ENCODE measurements around the gene ACSL3. TPM values are rescaled to one million over a fixed set of nuclear protein-coding genes. Genes with fewer than 3 reads are reported as not detected.

ACSL3 gene
- total and polyA plus RNA-seq, 2 donors (not counting 3 experiments of a cell fraction or from before 2014, with no cell fraction given): 58.7 to 139 TPM

DNA sequence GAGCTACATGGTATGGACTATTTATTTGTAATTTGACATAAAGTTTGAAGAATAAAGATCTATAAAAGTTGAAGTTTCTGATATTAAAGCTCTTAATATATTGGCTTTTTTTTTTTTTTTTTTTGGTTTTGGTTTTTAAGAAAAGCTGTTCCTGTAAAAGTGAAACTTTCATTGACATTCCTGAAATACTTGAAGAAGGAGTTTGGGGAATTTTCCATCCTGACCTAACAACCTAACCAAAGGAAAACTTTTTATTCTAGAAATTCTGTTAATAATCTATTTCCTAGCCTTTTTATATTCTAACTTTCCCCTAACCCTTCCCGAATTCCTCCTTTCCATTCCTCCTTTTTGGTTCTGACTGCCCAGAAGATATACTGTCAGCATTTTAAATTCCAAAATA, 83.7 kb downstream of the ACSL3 start:
- H4K20me1 ChIP-seq (replicated peaks; ENCODE audit: control insufficient read depth, extremely low read depth, insufficient read depth, low read length): peaks cover 4% of the 10 kb centered on the region
- no peaks in the 10 kb centered on the region for H3K36me3 ChIP-seq (ENCODE audit: control insufficient read depth in 2 of 2, extremely low read depth in 1 of 2, insufficient read depth in 2 of 2, low read length in 2 of 2)
- no peaks in the 10 kb centered on the region for H3K9me3 ChIP-seq (replicated peaks; ENCODE audit: control insufficient read depth, insufficient read depth, low read length)
- no TSS peak for BruUV-seq (replicated peaks)
- no peak overlapping the region for H3K4me2 ChIP-seq (ENCODE audit: insufficient read depth, low read length)
- H3K4me1 ChIP-seq (ENCODE audit: control insufficient read depth, extremely low read depth, insufficient read depth, low read length): no peaks in the 10 kb centered on the region
- dilution Hi-C loops (cut with MboI; ENCODE audit: extremely low pct_ligation_motif_present, low sequenced_read_pairs) (no loop called here), intact Hi-C loops (cut with micrococcal nuclease) (no loop called here)
- H3K9me1 ChIP-seq (replicated peaks; ENCODE audit: control insufficient read depth, extremely low read depth, insufficient read depth, low read length): no peaks in the 10 kb centered on the region
- CTCF ChIA-PET: interaction anchor here (0.6 to 2.0 kb wide), 4 partner anchors 15 to 723 kb away, joined by 3 to 7 read pairs (median 6); no protein-coding TSS in a partner anchor
- POLR2A ChIA-PET: no interaction called here
- no peak overlapping the region for H3K4me3 ChIP-seq (replicated peaks in 1 of 3; ENCODE audit: insufficient read depth in 1 of 3, low read depth in 1 of 3, low read length in 3 of 3)
- H3K79me2 ChIP-seq (ENCODE audit: control insufficient read depth, insufficient read depth, low read length): peaks cover 4% of the 10 kb centered on the region
- DNase-seq (ENCODE audit: low read depth, low spot score): no peak
- no peak for TF ChIP-seq POLR2AphosphoS5 (IDR thresholded peaks at IDR 0.05; ENCODE audit: insufficient read depth, low read depth, low read length)
- no peak for TF ChIP-seq JUN (IDR thresholded peaks at IDR 0.05; ENCODE audit: borderline replicate concordance, insufficient read depth, insufficient read length, low read depth)
- TF ChIP-seq, protein P1, sequence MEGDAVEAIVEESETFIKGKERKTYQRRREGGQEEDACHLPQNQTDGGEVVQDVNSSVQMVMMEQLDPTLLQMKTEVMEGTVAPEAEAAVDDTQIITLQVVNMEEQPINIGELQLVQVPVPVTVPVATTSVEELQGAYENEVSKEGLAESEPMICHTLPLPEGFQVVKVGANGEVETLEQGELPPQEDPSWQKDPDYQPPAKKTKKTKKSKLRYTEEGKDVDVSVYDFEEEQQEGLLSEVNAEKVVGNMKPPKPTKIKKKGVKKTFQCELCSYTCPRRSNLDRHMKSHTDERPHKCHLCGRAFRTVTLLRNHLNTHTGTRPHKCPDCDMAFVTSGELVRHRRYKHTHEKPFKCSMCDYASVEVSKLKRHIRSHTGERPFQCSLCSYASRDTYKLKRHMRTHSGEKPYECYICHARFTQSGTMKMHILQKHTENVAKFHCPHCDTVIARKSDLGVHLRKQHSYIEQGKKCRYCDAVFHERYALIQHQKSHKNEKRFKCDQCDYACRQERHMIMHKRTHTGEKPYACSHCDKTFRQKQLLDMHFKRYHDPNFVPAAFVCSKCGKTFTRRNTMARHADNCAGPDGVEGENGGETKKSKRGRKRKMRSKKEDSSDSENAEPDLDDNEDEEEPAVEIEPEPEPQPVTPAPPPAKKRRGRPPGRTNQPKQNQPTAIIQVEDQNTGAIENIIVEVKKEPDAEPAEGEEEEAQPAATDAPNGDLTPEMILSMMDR (IDR thresholded peaks at IDR 0.05; ENCODE audit: extremely low read depth in 1 of 2, insufficient read depth in 1 of 2, low read depth in 1 of 2, low read length in 2 of 2): no peak
- no peak for TF ChIP-seq FOS (IDR thresholded peaks at IDR 0.05; ENCODE audit: borderline replicate concordance, insufficient read depth, low read length)
- TF ChIP-seq POLR2A (IDR thresholded peaks at IDR 0.05; ENCODE audit: low read depth, low read length): no peak
- no peak for TF ChIP-seq EZH2 (IDR thresholded peaks at IDR 0.05; ENCODE audit: borderline replicate concordance, low read depth, low read length, severe bottlenecking)
- no peak for TF ChIP-seq MYC (IDR thresholded peaks at IDR 0.05; ENCODE audit: low read depth, low read length)
- TF ChIP-seq, protein P2, sequence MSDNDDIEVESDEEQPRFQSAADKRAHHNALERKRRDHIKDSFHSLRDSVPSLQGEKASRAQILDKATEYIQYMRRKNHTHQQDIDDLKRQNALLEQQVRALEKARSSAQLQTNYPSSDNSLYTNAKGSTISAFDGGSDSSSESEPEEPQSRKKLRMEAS (IDR thresholded peaks at IDR 0.05; ENCODE audit: insufficient read depth, insufficient read length): no peak
- H3K27ac ChIP-seq (ENCODE audit: insufficient read depth, low read depth, low read length): no peak overlapping the region
- H2AFZ ChIP-seq (ENCODE audit: low read depth, low read length): no peak overlapping the region
- H3K27me3 ChIP-seq (ENCODE audit: control insufficient read depth in 2 of 2, insufficient read depth in 2 of 2, low read length in 2 of 2): no peaks in the 10 kb centered on the region
- FAIRE-seq: no peak
- no peak overlapping the region for H3K9ac ChIP-seq (replicated peaks; ENCODE audit: extremely low read depth, insufficient read depth, low read length)

All from endothelial cell of umbilical vein (primary cell).